NCI-H1436 treated with DMSO at 0.1 percent for 48 hours (cell line): ENCODE results near the gene HSD17B13.
"Not testable (repeated sequence)": the region's sequence is repeated elsewhere in the genome, so short reads cannot be mapped to it uniquely, and the experiment has no call there.

ENCODE experiments used
- DNase-seq: peaks from one replicate; lab custom pipeline; 2025; lab: John Stamatoyannopoulos, UW

HSD17B13 gene

DNA sequence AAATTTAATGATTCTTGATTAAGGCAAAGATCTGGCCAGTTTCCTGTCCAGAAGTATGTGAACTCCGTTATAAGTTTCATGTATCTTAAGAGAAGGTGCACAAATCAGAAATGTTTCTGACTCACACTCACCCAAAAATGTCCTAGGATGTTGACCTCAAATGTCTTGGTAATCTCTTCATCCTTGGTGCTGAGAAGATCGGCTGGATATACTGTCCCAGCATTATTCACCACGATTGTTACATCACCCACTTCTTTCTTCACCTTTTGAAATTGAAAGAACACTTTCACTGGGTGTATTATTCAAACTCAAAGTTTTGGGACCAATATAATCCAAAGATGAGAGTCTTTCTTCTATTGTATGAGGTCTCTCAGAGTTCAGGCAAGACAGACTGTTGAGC is 5.7 kb downstream of the HSD17B13 start:
- no peak for DNase-seq

DNA sequence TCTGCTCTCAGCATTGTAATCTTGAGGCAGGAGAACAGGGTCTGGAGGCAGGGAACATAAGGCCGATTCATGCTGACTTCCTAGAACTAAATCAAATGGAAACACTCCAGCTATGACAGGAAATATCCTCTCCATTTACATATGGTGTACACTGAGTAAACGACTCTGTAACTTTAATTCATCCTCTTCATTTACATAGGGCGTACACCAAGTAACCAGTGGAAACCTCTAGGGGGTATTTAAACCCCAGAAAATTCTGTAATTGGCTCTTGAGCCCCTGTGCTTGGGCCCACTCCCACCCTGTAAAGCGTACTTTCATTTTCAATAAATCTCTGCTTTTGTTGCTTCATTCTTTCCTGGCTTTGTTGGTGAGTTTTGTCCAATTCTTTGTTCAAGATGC is 7.7 kb downstream of the HSD17B13 start:
- DNase-seq, result peak; percentile 27

GRCh38 chr4:87313756-87314155 is 8.9 kb downstream of the HSD17B13 start:
- DNase-seq, result no peak

DNA sequence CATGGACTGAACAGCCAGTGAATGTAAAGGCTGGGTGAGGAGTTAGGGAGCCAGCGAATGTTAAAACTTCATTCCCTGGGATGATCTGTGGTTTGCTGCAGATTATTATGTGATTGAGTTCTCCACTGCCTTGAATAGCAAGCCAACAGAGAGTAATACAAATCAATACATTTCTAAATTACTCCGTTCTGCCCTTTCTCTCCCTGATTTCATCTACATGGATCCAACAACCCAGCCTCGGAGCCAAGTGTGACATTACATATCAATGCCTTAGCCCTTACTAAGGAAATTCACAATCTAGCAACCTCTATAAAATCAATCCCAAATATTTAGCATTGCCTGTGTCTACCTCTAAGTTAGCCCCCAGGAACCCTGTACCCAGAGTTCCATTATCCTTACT is 11.0 kb downstream of the HSD17B13 start:
- no peak for DNase-seq

DNA sequence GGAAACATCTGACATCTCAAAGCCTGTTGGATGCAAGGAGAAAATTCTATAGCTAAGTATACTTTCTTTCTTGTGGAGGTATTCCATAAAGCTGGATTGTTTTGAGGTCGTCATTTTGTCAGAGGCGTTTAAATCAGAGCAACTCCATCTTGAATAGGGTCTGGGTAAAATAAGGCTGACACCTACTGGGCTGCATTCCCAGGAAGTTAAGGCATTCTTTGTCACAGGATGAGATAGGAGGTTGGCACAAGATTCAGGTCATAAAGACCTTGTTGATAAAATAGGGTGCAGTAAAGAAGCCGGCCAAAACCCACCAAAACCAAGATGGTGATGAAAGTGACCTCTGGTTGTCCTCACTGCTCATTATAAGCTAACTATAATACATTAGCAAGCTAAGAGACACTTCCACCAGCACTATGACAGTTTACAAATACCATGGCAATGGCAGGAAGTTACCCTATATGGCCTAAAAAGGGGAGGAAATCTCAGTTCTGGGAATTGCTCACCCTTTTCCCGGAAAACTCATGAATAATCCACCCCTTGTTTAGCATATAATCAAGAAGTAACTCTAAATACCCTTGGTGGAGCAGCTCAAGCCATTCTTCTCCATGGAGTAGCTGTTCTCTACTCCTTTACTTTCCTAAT is 11.9 kb downstream of the HSD17B13 start:
- no peak for DNase-seq

DNA sequence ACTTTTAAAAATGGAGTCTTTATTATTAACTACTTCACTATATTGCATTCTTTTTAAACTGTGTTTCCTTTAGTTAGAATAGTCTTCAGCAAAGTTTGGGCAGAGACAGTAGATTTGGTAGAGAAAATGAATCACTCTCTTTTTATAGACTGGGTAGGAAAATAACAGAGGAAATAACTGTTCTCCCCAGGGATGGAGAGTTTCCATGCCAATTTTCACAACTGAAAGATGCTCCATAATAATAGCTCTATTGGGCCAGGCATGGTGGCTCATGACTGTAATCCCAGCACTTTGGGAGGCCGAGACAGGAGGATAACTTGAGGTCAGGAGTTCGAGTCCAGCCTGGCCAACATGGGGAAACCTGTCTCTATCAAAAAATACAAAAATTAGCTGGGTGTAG is 13.1 kb downstream of the HSD17B13 start:
- no peak for DNase-seq

- DNase-seq, result no peak
Observed at GRCh38 chr4:87306056-87306455, 16.6 kb downstream of the HSD17B13 start.

GRCh38 chr4:87305562-87305961 is 17.1 kb downstream of the HSD17B13 start:
- no peak for DNase-seq

DNA sequence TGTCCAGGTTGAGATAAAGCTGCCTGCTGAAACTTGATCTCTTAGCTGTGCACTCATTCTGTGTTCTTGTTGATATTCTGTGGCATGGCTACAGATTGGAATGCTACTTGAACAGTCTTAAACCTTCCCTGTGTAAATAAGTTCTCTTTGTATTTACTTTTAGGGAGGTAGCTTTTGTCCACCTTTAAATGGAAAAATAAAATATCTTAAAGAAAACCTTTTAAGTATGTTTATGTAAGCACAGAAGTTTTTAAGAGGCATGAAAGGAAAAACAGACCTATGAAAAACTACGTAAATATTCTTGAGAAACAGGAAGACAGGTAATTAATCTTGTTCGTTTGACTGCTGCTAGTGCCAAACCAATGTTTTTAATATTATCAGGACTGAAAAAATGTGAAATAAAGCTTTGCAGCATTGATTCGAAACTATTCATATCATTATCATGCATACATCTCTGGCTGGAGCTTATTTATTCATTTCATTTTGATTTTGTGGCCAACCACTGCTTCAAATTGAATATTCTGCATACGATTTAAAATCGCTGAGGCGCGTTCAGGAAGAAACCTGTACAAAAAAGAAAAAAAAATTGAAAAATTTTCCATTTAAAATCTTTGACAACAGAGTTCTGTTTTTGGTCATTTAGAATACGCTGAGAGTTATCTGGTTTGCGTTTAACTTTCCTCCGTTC is 17.8 kb downstream of the HSD17B13 start:
- DNase-seq, result no peak

- DNase-seq, result no peak
Observed at GRCh38 chr4:87299898-87300297, 22.8 kb downstream of the HSD17B13 start.

DNA sequence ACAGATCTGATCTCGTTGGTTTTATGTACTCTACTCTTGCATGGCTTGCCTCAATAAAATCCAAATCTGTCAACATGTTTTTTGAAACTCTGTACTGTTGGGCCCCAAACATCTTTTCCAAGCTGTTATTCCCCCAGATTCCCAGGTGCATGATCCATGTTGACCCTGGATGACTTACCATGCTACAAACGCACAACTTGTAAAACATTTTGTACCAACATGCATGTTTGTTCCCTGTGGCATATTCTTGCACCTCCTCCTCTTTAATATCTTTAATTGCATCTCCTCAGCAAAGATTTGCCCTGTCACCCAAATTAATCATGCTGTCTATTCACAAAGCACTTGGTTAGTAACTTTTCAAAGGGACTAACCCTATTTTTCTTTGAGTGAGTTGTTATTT is 24.3 kb downstream of the HSD17B13 start:
- DNase-seq, result no peak

DNA sequence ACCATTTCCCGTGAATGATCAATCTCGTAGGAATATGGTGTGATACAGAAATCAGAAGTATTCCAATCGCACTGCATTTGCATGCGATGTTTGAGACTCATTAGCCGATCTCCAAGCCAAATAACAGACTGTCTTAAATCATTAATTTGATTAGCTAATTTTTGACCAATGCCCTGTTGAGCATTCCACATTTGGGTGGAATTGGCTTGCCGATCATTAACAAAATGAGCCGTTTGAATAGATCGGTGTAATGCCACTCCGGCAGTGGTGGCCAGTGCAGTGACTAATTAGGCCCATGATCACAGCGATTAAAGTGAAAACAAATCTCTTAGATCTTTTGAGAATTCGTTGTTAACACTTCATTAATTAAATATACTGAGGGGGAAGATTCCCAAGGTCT is 27.8 kb downstream of the HSD17B13 start:
- not testable (repeated sequence) for DNase-seq

DNA sequence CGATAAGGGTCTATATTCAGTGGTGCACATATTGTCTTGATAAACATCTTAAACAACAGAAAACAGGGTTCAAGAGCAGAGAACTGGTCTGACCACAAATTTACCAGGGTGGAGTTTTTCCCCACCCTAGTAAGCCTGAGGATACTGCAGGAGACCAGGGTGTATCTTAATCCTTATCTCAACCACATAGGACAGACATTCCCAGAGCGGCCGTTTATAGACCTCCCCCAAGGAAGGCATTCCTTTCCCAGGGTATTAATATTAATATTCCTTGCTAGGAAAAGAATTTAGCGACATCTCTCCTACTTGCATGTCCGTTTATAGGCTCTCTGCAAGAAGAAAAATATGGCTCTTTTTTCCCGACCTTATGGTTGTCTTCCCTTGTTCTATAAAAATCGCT is 28.8 kb downstream of the HSD17B13 start:
- not testable (repeated sequence) for DNase-seq

GRCh38 chr4:87286970-87287369 is 35.7 kb downstream of the HSD17B13 start:
- no peak for DNase-seq

- not testable (repeated sequence) for DNase-seq
Observed at GRCh38 chr4:87284268-87284667, 38.4 kb downstream of the HSD17B13 start.

DNA sequence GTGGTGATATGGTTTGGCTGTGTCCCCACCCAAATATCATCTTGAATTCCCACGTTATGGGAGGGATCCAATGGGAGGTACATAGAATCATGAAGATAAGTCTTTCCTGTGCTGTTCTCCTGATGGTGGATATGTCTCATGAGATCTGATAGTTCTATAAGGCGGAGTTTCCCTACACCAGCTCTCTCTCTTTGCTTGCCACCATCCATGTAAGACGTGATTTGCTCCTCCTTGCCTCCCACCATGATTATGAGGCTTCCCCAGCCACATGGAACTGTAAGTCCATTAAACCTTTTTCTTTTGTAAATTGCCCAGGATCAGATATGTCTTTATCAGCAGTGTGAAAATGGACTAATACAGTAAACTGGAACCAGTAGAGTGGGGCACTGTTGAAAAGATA is 39.5 kb downstream of the HSD17B13 start:
- no peak for DNase-seq

- no peak for DNase-seq
Observed at GRCh38 chr4:87281603-87282002, 41.1 kb downstream of the HSD17B13 start.

- DNase-seq, result no peak
Observed at GRCh38 chr4:87278335-87278794, 44.3 kb downstream of the HSD17B13 start.

- DNase-seq, result no peak
Observed at GRCh38 chr4:87275311-87275710, 47.4 kb downstream of the HSD17B13 start.

GRCh38 chr4:87274803-87275202 is 47.9 kb downstream of the HSD17B13 start:
- no peak for DNase-seq

DNA sequence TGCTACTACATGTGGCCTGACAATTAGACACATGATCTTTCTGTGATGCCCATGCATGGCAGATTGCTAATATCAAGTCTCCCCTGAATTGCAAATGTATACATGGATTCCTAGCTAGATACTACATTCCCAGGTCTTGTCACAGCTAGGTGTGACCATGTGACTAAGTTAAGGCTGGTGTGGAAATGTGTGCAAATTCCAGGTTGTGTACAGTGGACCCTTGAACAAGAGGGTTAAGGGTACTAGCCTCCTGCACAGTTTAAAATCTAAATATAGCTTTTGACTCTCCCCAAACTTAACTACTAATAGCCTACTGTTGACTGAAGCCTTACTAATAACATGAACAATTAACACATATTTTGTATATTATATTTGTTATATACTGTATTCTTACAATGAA is 48.4 kb downstream of the HSD17B13 start:
- DNase-seq, result no peak

- no peak for DNase-seq
Observed at GRCh38 chr4:87270825-87271224, 51.9 kb downstream of the HSD17B13 start.

GRCh38 chr4:87270144-87270543 is 52.5 kb downstream of the HSD17B13 start:
- DNase-seq, result peak; percentile 28

- no peak for DNase-seq
Observed at GRCh38 chr4:87268411-87268810, 54.3 kb downstream of the HSD17B13 start.
